Measurements from ENCODE around the gene AMOT. TPM values are rescaled to one million over a fixed set of nuclear protein-coding genes. Genes with fewer than 3 reads are reported as not detected.

The AMOT gene
- total RNA-seq, 3 donors from 2014 or later (not counting 1 experiment from before 2014, with no cell fraction given): 7.1 to 15.8 (median 9.3) TPM

DNA sequence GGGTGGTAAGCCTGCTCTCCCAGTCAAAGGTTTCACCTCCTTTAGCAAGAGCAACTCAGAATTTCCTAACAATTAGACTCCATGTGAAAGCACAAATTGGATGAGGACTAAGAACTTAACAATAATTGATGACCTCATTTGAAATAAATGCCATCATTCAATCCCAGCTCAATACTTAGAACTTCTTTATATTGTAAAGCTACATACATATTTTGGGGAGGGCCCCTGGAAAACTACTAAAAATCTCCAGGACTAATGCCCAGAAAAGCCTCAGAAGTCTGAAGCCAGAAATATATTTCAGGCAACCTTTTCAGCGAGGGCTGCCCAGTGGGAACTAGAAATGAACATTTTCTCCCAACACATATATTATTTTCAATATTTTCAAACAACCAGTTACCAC, 38.1 kb downstream of the AMOT start:
- Histone ChIP-seq H3K27ac (ENCODE audit: low read length) (no peak overlapping the region), H3K9me3 (ENCODE audit: control insufficient read depth, insufficient read depth, low read length) (no peaks in the 10 kb centered on the region), H3K27me3 (ENCODE audit: control insufficient read depth, insufficient read depth, low read length) (no peaks in the 10 kb centered on the region), H3K4me1 (ENCODE audit: control insufficient read depth, insufficient read depth, low read length) (no peaks in the 10 kb centered on the region), H3K4me3 (ENCODE audit: low read length) (no peak overlapping the region), H3K36me3 (ENCODE audit: control insufficient read depth, insufficient read depth, low read length) (no peaks in the 10 kb centered on the region)
- Mint-ChIP-seq H3K27me3 (ENCODE audit: low read depth in 2 of 2) (no peaks in the 10 kb centered on the region), H3K36me3 (peaks cover 8% of the 10 kb centered on the region), H3K27ac (no peak overlapping the region), H3K4me3 (no peak overlapping the region), H3K9me3 (no peaks in the 10 kb centered on the region), H3K4me1 (no peaks in the 10 kb centered on the region)
- TF ChIP-seq, protein P1, sequence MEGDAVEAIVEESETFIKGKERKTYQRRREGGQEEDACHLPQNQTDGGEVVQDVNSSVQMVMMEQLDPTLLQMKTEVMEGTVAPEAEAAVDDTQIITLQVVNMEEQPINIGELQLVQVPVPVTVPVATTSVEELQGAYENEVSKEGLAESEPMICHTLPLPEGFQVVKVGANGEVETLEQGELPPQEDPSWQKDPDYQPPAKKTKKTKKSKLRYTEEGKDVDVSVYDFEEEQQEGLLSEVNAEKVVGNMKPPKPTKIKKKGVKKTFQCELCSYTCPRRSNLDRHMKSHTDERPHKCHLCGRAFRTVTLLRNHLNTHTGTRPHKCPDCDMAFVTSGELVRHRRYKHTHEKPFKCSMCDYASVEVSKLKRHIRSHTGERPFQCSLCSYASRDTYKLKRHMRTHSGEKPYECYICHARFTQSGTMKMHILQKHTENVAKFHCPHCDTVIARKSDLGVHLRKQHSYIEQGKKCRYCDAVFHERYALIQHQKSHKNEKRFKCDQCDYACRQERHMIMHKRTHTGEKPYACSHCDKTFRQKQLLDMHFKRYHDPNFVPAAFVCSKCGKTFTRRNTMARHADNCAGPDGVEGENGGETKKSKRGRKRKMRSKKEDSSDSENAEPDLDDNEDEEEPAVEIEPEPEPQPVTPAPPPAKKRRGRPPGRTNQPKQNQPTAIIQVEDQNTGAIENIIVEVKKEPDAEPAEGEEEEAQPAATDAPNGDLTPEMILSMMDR (IDR thresholded peaks at IDR 0.05): no peak
- intact Hi-C loops (cut with micrococcal nuclease): no loop called here
- DNase-seq (no peak), ATAC-seq (no peak)
- 100% methylated on average over 1 of the region's 1 CpG for WGBS (ENCODE audit: insufficient coverage)

DNA sequence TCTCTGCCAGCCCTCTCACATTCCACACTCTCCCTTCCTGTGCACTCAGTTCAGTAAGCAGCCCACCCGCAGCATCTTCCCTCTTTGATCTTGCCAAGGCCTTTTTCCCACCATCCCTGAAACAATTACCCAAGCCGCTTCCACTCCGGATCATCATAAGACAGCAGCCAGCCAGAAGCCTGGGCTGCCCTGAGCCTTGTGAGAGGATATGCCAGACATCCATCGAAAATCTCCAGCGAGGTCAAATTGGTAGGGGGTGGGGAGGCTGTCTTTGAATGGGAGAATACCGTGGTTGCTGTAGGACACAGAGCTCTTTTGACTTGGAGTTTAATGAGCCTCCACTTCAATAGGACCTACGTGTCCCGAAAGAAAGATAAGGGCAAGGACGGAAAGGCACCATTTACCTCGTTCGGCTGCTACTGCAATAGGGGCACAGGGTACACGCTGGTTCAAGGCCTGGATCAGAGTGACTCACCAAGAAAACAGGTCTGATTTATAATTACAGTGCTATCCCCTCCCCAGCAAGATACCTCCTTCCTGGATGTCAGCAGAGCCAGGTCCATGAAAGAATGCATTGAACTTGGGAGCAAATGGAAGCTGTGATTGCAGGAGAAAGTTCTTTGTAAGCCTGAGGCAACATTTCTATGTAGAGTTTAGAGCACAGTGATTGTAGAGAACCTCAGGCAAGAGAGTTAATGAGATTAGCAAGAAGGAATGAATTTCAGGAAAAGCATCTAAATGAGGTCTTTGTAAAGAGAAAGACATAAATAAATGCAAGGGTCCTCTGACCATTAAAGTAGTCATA, 39.5 kb downstream of the AMOT start:
- Histone ChIP-seq H3K4me1 (ENCODE audit: control insufficient read depth, insufficient read depth, low read length) (no peaks in the 10 kb centered on the region), H3K9me3 (ENCODE audit: control insufficient read depth, insufficient read depth, low read length) (no peaks in the 10 kb centered on the region), H3K27me3 (ENCODE audit: control insufficient read depth, insufficient read depth, low read length) (no peaks in the 10 kb centered on the region), H3K36me3 (ENCODE audit: control insufficient read depth, insufficient read depth, low read length) (no peaks in the 10 kb centered on the region), H3K27ac (ENCODE audit: low read length) (no peak overlapping the region), H3K4me3 (ENCODE audit: low read length) (no peak overlapping the region)
- peaks cover 8% of the 10 kb centered on the region for H3K36me3 Mint-ChIP-seq
- no peak overlapping the region for H3K4me3 Mint-ChIP-seq
- DNase-seq: no peak
- H3K27ac Mint-ChIP-seq: no peak overlapping the region
- no peaks in the 10 kb centered on the region for H3K27me3 Mint-ChIP-seq (ENCODE audit: low read depth in 2 of 2)
- no peaks in the 10 kb centered on the region for H3K4me1 Mint-ChIP-seq
- no peak for ATAC-seq
- TF ChIP-seq, protein P1 (IDR thresholded peaks at IDR 0.05): no peak
- H3K9me3 Mint-ChIP-seq: no peaks in the 10 kb centered on the region
- intact Hi-C loops (cut with micrococcal nuclease): no loop called here
- 88% methylated on average over 10 of the region's 12 CpGs for WGBS (ENCODE audit: insufficient coverage)

DNA sequence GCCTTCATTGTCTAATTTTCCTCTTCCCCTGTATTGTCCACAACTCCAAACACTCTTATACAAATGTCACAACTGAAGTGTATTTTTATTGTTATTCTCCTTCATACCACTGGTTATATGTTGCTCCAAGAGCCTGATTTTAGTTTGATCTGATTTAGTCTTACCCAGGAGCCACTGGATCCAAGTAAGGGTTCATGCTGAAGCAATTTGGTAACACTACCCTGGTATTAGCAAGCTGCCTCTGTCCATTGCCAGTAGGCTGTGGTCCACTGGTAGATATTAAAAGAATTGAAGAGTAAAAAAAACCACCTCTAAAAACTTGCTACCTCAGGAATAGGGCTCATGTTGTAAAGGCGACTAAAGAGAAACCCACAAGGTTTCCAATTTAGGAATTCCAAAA, 41.2 kb downstream of the AMOT start:
- Histone ChIP-seq H3K4me3 (ENCODE audit: low read length) (no peak overlapping the region), H3K27me3 (ENCODE audit: control insufficient read depth, insufficient read depth, low read length) (no peaks in the 10 kb centered on the region), H3K27ac (ENCODE audit: low read length) (no peak overlapping the region), H3K36me3 (ENCODE audit: control insufficient read depth, insufficient read depth, low read length) (no peaks in the 10 kb centered on the region), H3K4me1 (ENCODE audit: control insufficient read depth, insufficient read depth, low read length) (no peaks in the 10 kb centered on the region), H3K9me3 (ENCODE audit: control insufficient read depth, insufficient read depth, low read length) (no peaks in the 10 kb centered on the region)
- H3K9me3 Mint-ChIP-seq: no peaks in the 10 kb centered on the region
- TF ChIP-seq, protein P1 (IDR thresholded peaks at IDR 0.05): no peak
- no CpG with 5 or more reads among the region's 1 CpG for WGBS (ENCODE audit: insufficient coverage)
- H3K36me3 Mint-ChIP-seq: peaks cover 8% of the 10 kb centered on the region
- H3K4me1 Mint-ChIP-seq: no peaks in the 10 kb centered on the region
- DNase-seq: no peak
- H3K27me3 Mint-ChIP-seq (ENCODE audit: low read depth in 2 of 2): no peaks in the 10 kb centered on the region
- H3K27ac Mint-ChIP-seq: no peak overlapping the region
- intact Hi-C loops (cut with micrococcal nuclease): no loop called here
- ATAC-seq: no peak
- H3K4me3 Mint-ChIP-seq: no peak overlapping the region

DNA sequence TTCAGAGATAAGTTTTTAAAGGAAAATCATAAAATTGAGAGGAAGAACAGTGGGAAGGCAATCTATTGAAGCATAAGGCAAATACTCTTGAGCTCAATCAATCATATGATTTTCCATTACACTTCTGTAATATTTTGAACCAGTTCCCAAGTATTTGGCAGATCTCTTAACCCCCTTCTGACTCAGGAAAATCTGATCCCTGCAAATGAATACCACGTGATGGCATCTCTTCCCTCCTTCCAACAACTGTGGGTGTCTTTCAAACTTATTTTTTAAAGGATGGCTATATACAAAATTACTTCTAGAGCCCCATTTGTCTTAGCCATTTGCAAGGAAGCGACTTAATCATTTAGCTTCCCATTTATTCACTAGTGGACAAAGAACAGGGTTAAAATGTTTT, 41.9 kb downstream of the AMOT start:
- H3K4me1 ChIP-seq (ENCODE audit: control insufficient read depth, insufficient read depth, low read length): no peaks in the 10 kb centered on the region
- no peak overlapping the region for H3K4me3 ChIP-seq (ENCODE audit: low read length)
- no peaks in the 10 kb centered on the region for H3K36me3 ChIP-seq (ENCODE audit: control insufficient read depth, insufficient read depth, low read length)
- intact Hi-C loops (cut with micrococcal nuclease): no loop called here
- H3K27ac Mint-ChIP-seq: no peak overlapping the region
- H3K9me3 Mint-ChIP-seq: no peaks in the 10 kb centered on the region
- no peaks in the 10 kb centered on the region for H3K9me3 ChIP-seq (ENCODE audit: control insufficient read depth, insufficient read depth, low read length)
- H3K36me3 Mint-ChIP-seq: peaks cover 8% of the 10 kb centered on the region
- H3K27ac ChIP-seq (ENCODE audit: low read length): no peak overlapping the region
- TF ChIP-seq, protein P1 (IDR thresholded peaks at IDR 0.05): no peak
- H3K27me3 ChIP-seq (ENCODE audit: control insufficient read depth, insufficient read depth, low read length): no peaks in the 10 kb centered on the region
- H3K4me1 Mint-ChIP-seq: no peaks in the 10 kb centered on the region
- WGBS (ENCODE audit: insufficient coverage): 83% methylated on average over 1 of the region's 2 CpGs
- DNase-seq: no peak
- no peak for ATAC-seq
- H3K27me3 Mint-ChIP-seq (ENCODE audit: low read depth in 2 of 2): no peaks in the 10 kb centered on the region
- H3K4me3 Mint-ChIP-seq: no peak overlapping the region
